GM19467 (cell line): ENCODE data around the gene VSTM4.

Experiments
- ATAC-seq: cut with Tn5 transposase; IDR thresholded peaks from one replicate; pipeline ENCODE4 v1.9.1; 2021; ENCODE audit warnings: mild to moderate bottlenecking, moderate library complexity; ENCODE audit not compliant: unreplicated experiment

VSTM4 gene

DNA sequence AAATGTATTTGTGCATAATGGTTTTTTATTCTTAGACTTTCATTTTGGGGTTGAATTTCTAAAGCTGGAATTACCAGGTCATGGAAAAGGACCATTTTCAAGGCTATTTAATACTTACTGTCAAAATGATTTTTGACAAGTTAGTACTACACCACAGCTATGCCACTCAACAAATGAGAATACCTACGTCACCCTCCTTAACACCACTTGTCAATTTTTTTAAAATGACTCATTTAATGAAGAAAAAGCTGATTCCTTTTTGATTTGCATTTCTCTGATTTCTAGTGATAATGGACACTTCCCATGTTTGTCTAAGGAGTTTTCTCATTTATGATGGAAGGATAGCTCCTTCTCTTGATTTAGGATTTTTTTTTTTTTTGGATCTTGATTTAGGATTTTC, 63.3 kb downstream of the VSTM4 start:
- ATAC-seq, result no peak

GRCh38 chr10:49050906-49051305, 64.4 kb downstream of the VSTM4 start:
- ATAC-seq, result no peak

DNA sequence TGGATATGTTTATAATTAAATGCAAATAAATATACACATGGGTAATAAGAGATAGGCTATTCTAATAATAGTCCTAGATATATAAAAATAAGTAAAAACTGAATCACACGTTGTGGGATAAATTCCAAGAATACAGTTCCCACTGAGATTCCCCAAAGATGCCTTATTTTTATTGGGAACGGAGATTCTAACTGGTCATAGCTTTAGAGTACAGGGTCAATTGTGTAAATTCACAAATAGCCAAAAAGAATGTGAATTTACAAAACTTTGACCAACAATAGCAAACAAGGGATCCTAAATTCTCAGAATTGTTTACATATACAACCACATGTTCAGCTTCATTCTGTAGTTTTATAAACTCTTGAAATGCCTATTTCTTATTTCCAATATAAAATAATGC, 65.0 kb downstream of the VSTM4 start:
- ATAC-seq, result no peak

DNA sequence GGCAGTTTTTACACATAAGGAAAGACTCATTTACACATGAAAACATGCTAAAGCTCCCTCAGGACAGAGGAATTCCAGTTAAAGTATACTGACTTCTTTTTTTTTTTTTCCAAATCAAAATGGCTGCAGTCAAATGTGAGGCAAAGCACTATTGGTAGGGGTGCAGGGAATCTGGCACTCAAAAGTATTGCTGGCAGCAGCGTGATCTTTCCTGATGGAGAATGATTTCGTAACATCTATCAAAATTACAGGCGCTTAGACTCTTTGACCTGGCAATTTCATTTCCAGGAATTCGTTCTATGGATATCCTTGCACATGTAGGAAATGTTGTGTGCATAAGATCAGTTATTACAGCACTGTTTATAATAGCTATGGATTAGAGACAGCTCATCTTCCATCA, 65.7 kb downstream of the VSTM4 start:
- ATAC-seq, result no peak

- no peak for ATAC-seq
Observed at GRCh38 chr10:49047128-49047639, 68.1 kb downstream of the VSTM4 start.

- no peak for ATAC-seq
Observed at GRCh38 chr10:49044293-49045193, 70.8 kb downstream of the VSTM4 start.

DNA sequence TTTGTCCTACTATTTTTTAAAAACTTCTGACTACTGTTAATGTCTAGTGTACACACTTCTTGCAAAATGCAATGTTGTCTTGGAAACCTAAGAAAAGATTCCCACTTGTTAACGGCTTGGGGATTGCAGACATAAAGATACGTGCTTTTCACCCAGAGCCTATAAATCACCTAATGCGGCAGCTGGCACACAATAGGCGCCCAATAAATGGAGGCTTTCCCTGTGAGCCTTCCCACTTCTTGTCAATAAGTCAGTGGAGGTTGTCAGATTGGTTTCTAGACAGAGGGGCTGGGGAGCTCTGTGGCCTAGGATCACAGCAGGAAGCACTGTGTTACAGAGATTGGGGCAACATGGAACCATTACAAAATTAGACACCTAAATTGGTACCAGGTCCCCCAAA, 74.7 kb downstream of the VSTM4 start:
- no peak for ATAC-seq

- ATAC-seq, result no peak
Observed at GRCh38 chr10:49039409-49039808, 75.9 kb downstream of the VSTM4 start.

- ATAC-seq, result no peak
Observed at GRCh38 chr10:49038711-49039110, 76.6 kb downstream of the VSTM4 start.

GRCh38 chr10:49037187-49037586, 78.1 kb downstream of the VSTM4 start:
- no peak for ATAC-seq

GRCh38 chr10:49036638-49037037, 78.7 kb downstream of the VSTM4 start:
- ATAC-seq, result no peak

GRCh38 chr10:49035920-49036319, 79.4 kb downstream of the VSTM4 start:
- ATAC-seq, result no peak

DNA sequence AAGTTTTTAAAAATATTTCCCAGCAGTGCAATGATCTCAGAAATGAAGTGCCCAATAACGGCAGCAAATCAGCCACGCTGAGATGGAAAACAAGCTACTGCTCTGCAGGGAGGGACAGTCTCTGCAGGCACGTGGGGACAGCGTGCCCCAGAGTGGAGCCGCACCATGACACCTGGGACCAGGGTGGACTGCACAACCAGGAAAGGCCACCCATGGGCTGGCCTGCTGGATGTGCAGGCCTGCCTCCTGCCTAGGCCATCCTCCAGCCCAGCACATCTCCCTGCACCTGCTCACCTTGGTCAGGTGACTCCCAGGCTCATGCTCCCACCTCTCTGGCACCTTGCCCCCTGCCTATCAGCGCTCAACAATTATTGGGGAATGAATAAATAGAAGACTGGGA, 80.4 kb downstream of the VSTM4 start:
- no peak for ATAC-seq

DNA sequence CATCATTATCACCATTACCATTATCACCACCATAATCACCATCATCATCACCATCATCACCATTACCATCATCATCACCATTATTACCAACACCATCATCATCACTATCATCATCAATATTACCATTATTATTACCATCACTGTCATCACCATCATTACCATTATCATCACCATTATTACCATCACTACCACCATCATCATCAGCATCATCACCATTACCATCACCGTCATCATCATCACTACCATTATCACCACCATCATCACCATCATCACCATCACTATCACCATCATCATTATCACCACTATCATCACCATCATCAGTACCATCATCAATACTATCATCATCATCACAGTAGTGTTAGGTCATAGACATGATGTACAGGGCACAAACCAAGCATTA, 81.4 kb downstream of the VSTM4 start:
- ATAC-seq, result no peak

DNA sequence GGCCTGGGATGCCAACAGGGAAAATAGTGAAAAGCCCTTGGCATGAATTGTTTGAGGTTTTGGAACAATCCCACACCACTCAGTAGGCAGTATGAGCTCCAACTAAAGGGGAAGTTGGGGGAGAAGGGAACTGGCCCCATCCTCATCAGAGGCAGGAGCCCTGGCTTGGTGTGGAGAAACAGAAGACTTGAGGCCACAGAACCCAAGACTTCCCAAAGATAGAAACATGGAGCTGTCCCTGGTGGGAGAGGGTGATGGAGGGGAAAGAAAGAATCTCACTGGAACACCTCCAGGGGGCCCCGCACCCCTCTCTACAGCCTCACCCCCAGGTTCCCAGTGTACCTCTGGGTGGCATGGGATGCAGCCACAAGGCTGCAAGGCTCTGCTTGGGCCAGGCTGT, 85.7 kb downstream of the VSTM4 start:
- ATAC-seq, result no peak

GRCh38 chr10:49028639-49029038, 86.7 kb downstream of the VSTM4 start:
- ATAC-seq, result no peak

DNA sequence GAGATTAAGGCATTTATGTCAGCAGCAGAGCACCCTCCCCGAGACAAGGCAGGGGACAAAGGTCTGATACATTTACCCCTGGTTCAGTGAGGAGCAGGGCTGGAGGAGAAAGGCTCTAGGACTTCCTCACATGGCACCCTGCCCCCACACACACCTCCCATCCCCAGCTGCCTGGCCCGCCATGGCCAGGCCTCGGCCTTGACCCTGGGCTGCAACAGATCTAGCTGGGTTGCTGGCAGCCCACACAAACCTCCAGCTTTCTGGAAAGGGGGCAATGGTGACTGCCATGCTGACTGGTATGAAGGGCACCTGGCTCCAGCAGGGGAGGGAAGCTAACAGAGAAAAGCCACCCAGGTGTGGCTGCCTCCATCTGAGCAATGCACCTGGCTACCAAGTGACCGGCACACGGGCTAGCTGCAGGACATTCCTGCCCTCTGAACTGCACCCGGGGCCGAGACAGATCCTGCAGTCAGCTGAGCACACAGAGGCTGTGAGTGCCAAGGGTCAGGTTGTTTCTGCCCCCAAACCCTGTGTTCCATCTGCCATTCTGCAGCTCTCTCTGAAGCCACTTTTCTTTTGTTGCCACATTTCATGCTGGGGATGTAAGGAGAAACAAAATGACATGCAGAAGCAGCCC, 89.9 kb downstream of the VSTM4 start:
- no peak for ATAC-seq

DNA sequence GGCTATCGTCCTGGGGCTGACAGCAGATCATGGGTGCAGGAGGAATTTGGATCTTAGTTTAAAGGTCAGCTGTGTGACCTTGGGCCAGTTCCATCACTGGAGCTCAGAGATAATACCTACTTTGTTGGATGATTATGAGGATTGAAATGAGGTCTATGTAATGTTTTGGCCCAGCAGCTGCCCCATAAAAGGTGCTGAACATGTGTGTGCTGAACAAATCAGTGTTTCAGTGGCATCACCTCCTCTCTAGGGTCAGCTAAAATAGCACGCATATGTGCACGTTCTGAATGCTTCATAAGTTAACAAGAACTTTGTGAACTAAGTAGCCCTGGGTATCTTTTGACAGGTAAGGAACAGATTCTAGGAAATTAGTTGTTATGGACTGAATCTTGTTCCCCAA, 90.8 kb downstream of the VSTM4 start:
- ATAC-seq, result no peak

DNA sequence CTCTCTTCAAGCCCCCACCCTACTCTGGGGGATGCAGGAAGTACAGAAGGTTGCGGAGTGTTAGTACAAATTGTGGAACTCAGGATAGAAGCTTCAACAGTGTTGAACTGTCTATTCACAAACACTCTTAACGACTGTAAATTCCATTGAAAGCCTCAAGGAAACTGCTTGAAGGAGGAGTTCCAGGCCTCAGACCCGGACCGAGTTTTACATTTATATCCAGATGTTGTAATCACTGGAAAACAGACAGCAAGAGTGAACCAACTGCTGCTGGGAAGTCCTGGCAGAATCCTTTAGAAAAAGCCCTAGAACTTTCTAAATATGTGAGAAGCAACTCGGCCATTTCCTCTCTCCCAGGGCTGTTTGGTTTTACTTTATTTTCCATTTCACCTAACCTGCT, 91.6 kb downstream of the VSTM4 start:
- no peak for ATAC-seq

- ATAC-seq, result no peak
Observed at GRCh38 chr10:49023071-49023470, 92.3 kb downstream of the VSTM4 start.

GRCh38 chr10:49021685-49022084, 93.6 kb downstream of the VSTM4 start:
- no peak for ATAC-seq

DNA sequence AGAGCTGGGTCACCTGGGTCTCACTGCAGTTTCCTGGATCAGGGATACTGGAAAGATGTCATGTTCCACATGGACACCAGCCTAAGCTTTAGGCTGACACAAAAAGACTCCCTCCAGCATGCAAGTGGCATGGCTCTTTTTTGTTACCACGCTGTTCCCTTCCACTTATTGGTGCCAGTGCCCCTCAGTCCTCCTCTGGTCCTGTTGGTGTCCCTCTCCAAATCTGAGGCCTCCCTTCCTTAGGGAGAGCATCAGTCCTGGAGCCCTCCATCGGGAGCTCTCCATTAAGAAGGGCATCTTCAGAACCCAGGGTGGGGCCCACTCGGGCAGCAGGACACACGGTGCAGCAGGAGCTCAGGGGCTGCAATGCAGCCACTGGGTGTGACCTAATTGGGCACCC, 99.6 kb downstream of the VSTM4 start:
- no peak for ATAC-seq
